Vagina (tissue), 2 donors: ENCODE results near the gene ULBP2. TPM values are rescaled to one million over a fixed set of nuclear protein-coding genes. Genes with fewer than 3 reads are reported as not detected.
"Not testable (repeated sequence)": the region's sequence is repeated elsewhere in the genome, so short reads cannot be mapped to it uniquely, and the experiment has no call there.

Source experiments
- DNase-seq, 2 donors: peaks; one replicate each; pipeline ENCODE4 v3.0.0-alpha.2; 2017; ENCODE audit errors: extremely low spot score in 2 of 2
- H3K27ac ChIP-seq: fragments of 200-600 bp; sonication (generic); one replicate; pipeline ENCODE4 v1.5.1; 2019
- H3K27me3 ChIP-seq: fragments of 200-600 bp; sonication (generic); one replicate; pipeline ENCODE4 v1.5.1; 2019
- H3K36me3 ChIP-seq, 2 donors: fragments of 200-600 bp; sonication (generic); one replicate each; pipeline ENCODE4 v1.5.1; 2017 to 2019
- H3K4me1 ChIP-seq: fragments of 200-600 bp; sonication (generic); one replicate; pipeline ENCODE4 v1.5.1; 2019
- H3K4me3 ChIP-seq, 2 donors: fragments of 200-600 bp; sonication (generic); 1 replicate in 1 of 2; 2 replicates in 1 of 2; pipeline ENCODE4 v1.5.1; 2016 to 2019
- H3K9me3 ChIP-seq: fragments of 200-600 bp; sonication (generic); one replicate; pipeline ENCODE4 v1.5.1; 2019
- CTCF ChIP-seq, 3 experiments: fragments of 450-650 bp in 2 of 3; fragments of 200-600 bp in 1 of 3; sonication (generic) in 1 of 3; IDR thresholded peaks; one replicate each; pipeline ENCODE4 v1.5.1; 2017 to 2019; ENCODE audit warnings: antibody characterized with exemption in 3 of 3, mild to moderate bottlenecking in 2 of 3, moderate library complexity in 2 of 3
- POLR2A ChIP-seq, 2 donors: fragments of 450-650 bp; IDR thresholded peaks; one replicate each; pipeline ENCODE4 v1.6.1; 2017; ENCODE audit warnings: antibody characterized with exemption in 2 of 2, mild to moderate bottlenecking in 2 of 2, moderate library complexity in 2 of 2
- POLR2AphosphoS5 ChIP-seq, 2 donors: sonication (generic); formaldehyde crosslinking; IDR thresholded peaks; one replicate each; pipeline ENCODE4 v1.9.0; 2017; ENCODE audit warnings: antibody characterized with exemption in 2 of 2, mild to moderate bottlenecking in 2 of 2, low read depth in 1 of 2; ENCODE audit not compliant: insufficient read depth in 1 of 2
- intact Hi-C: fragments of 100-400 bp; cut with DNase I; formaldehyde crosslinking; loops from one replicate; pipeline ENCODE4 v1.15.1; 2023
- total RNA-seq: library from RNA; depleted of rRNA; stranded (reverse); fragments of >200 nt; gene quantifications from one replicate; pipeline ENCODE4 v1.2.3, GENCODE V29; 2016

ULBP2 gene
- total RNA-seq, 1 donor from 2014 or later: not detected

GRCh38 chr6:149915970-149916865 lies 25.6 kb upstream of the ULBP2 start:
- Histone ChIP-seq H3K27me3 (no peaks in the 10 kb centered on the region), H3K4me1 (no peaks in the 10 kb centered on the region), H3K9me3 (no peaks in the 10 kb centered on the region), H3K36me3 (no peaks in the 10 kb centered on the region), H3K4me3 (no peak overlapping the region), H3K27ac (no peak overlapping the region)
- TF ChIP-seq POLR2A (IDR thresholded peaks at IDR 0.05) (no peak), CTCF (IDR thresholded peaks at IDR 0.05) (no peak), POLR2AphosphoS5 (IDR thresholded peaks at IDR 0.05; ENCODE audit: insufficient read depth in 1 of 2, low read depth in 1 of 2) (no peak)
- peak; percentile 70 to 77 for DNase-seq
- intact Hi-C loops: no loop called here

GRCh38 chr6:149917679-149918078 lies 24.1 kb upstream of the ULBP2 start:
- no peak for DNase-seq
- H3K36me3 ChIP-seq: no peaks in the 10 kb centered on the region
- intact Hi-C loops: no loop called here
- H3K9me3 ChIP-seq: no peaks in the 10 kb centered on the region
- no peak for TF ChIP-seq POLR2A (IDR thresholded peaks at IDR 0.05)
- no peak for TF ChIP-seq POLR2AphosphoS5 (IDR thresholded peaks at IDR 0.05; ENCODE audit: insufficient read depth in 1 of 2, low read depth in 1 of 2)
- TF ChIP-seq CTCF (IDR thresholded peaks at IDR 0.05): no peak
- H3K27me3 ChIP-seq: no peaks in the 10 kb centered on the region
- H3K4me3 ChIP-seq: no peak overlapping the region
- no peak overlapping the region for H3K27ac ChIP-seq
- H3K4me1 ChIP-seq: peaks cover 6% of the 10 kb centered on the region

- intact Hi-C loops: no loop called here
- TF ChIP-seq CTCF (IDR thresholded peaks at IDR 0.05) (no peak), POLR2AphosphoS5 (IDR thresholded peaks at IDR 0.05; ENCODE audit: insufficient read depth in 1 of 2, low read depth in 1 of 2) (no peak), POLR2A (IDR thresholded peaks at IDR 0.05) (no peak)
- H3K27ac ChIP-seq: no peak overlapping the region
- H3K9me3 ChIP-seq: no peaks in the 10 kb centered on the region
- H3K4me1 ChIP-seq: peaks cover 10% of the 10 kb centered on the region
- DNase-seq: peak in 1 of 2 donors; percentile 34
- H3K27me3 ChIP-seq: no peaks in the 10 kb centered on the region
- H3K4me3 ChIP-seq: no peak overlapping the region
- no peaks in the 10 kb centered on the region for H3K36me3 ChIP-seq
Measured at GRCh38 chr6:149918151-149918905, 23.5 kb upstream of the ULBP2 start.

GRCh38 chr6:149919126-149919833 lies 22.5 kb upstream of the ULBP2 start:
- H3K27ac ChIP-seq, intact Hi-C loops, H3K4me3 ChIP-seq, H3K9me3 ChIP-seq, H3K27me3 ChIP-seq, H3K36me3 ChIP-seq, DNase-seq: not testable (repeated sequence)
- H3K4me1 ChIP-seq: peaks cover 10% of the 10 kb centered on the region

GRCh38 chr6:149919834-149920225 lies 22.0 kb upstream of the ULBP2 start:
- Histone ChIP-seq H3K4me3 (no peak overlapping the region), H3K27ac (no peak overlapping the region), H3K27me3 (no peaks in the 10 kb centered on the region), H3K36me3 (no peaks in the 10 kb centered on the region), H3K9me3 (no peaks in the 10 kb centered on the region), H3K4me1 (peaks cover 11% of the 10 kb centered on the region)
- no peak for DNase-seq
- intact Hi-C loops: no loop called here
- TF ChIP-seq POLR2AphosphoS5 (IDR thresholded peaks at IDR 0.05; ENCODE audit: insufficient read depth in 1 of 2, low read depth in 1 of 2) (no peak), CTCF (IDR thresholded peaks at IDR 0.05) (no peak), POLR2A (IDR thresholded peaks at IDR 0.05) (no peak)
